ENCODE measurements around the gene CASD1. TPM values are rescaled to one million over a fixed set of nuclear protein-coding genes. Genes with fewer than 3 reads are reported as not detected.
A peak's percentile ranks its signal among the peaks of the same experiment; 100 is the strongest.

CASD1 gene
- total RNA-seq, 1 experiment from 2014 or later: 9.2 TPM

DNA sequence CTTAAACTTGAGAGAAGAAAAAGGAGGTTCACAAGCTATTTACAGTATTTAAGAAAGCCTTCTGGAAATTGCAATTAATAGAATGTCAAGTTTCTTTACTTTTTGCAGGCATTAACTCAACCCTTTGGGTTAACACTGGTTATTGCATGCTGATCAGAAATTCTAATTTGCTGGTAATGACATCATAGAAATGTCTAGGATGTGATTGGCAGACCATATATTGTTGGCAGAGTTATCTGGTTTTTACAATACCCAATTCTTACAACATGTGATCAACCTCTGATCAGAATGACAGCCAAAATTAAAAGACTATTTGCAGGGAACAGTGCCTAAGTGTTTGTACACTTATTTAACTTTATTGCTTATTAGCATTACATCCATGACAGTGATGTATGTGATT, 1.6 kb upstream of the CASD1 start:
- no peak overlapping the region for H3K4me3 Mint-ChIP-seq (ENCODE audit: low read depth, unreplicated experiment)

DNA sequence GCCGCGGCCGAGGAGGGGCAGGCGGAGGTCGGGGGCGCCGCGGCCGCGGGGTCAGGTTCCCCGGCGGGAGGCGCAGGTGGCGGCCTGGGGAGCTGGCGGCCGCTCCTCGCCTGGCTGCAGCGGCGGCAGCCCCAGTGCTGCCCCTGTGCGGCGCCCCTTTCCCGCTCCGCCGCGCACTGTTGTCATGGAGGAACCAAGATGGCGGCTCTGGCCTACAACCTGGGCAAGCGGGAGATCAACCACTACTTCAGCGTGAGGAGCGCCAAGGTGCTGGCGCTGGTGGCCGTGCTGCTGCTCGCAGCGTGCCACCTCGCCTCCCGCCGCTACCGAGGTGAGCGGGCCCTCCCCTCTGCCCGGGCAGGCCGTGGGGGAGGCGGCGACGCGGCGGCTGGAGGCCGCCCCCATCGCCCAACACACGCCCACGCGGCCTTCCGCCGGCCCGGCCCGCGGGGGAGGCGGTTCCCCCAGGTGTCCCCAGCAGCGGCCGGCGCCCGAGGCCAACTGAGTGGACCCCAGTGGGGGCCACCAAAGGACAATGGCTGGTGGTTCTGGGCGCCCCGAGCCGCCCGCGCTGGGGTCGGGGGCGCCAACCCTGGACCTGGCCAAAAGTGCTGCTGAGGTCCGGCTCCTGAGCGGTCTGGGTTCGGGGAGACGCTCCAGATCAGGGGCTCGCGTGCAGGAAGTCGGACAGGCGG, 425 bp downstream of the CASD1 start:
- BruUV-seq (replicated peaks): no TSS peak
- H3K9me3 Mint-ChIP-seq (ENCODE audit: low read depth, unreplicated experiment): no peaks in the 10 kb centered on the region
- H3K4me3 Mint-ChIP-seq (ENCODE audit: low read depth, unreplicated experiment): peak overlapping the region; percentile 81
- H3K27ac Mint-ChIP-seq (ENCODE audit: unreplicated experiment): peak overlapping the region; percentile 70
- intact Hi-C loops (cut with micrococcal nuclease; ENCODE audit: unreplicated experiment): loop anchor here (5.0 kb wide), 1 partner anchor 142 kb away; no protein-coding TSS in a partner anchor
- CTCF ChIA-PET: interaction anchor here (1.2 kb wide), 1 partner anchor 147 kb away, joined by 4 read pairs; no protein-coding TSS in a partner anchor
- no peaks in the 10 kb centered on the region for H3K27me3 Mint-ChIP-seq (ENCODE audit: unreplicated experiment)
- TF ChIP-seq, protein P1, sequence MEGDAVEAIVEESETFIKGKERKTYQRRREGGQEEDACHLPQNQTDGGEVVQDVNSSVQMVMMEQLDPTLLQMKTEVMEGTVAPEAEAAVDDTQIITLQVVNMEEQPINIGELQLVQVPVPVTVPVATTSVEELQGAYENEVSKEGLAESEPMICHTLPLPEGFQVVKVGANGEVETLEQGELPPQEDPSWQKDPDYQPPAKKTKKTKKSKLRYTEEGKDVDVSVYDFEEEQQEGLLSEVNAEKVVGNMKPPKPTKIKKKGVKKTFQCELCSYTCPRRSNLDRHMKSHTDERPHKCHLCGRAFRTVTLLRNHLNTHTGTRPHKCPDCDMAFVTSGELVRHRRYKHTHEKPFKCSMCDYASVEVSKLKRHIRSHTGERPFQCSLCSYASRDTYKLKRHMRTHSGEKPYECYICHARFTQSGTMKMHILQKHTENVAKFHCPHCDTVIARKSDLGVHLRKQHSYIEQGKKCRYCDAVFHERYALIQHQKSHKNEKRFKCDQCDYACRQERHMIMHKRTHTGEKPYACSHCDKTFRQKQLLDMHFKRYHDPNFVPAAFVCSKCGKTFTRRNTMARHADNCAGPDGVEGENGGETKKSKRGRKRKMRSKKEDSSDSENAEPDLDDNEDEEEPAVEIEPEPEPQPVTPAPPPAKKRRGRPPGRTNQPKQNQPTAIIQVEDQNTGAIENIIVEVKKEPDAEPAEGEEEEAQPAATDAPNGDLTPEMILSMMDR (IDR thresholded peaks at IDR 0.05; ENCODE audit: unreplicated experiment): no peak
- DNase-seq: peak; percentile 66
- H3K4me1 Mint-ChIP-seq (ENCODE audit: low read depth, unreplicated experiment): peaks cover 6% of the 10 kb centered on the region
- peaks cover 18% of the 10 kb centered on the region for H3K36me3 Mint-ChIP-seq (ENCODE audit: insufficient read depth, unreplicated experiment)

More for the DNA sequence above, 1.6 kb upstream of the CASD1 start:
- CTCF ChIA-PET: no interaction called here
- no peak for DNase-seq
- Mint-ChIP-seq H3K27ac (ENCODE audit: unreplicated experiment) (no peak overlapping the region), H3K27me3 (ENCODE audit: unreplicated experiment) (no peaks in the 10 kb centered on the region), H3K9me3 (ENCODE audit: low read depth, unreplicated experiment) (no peaks in the 10 kb centered on the region), H3K4me1 (ENCODE audit: low read depth, unreplicated experiment) (peaks cover 6% of the 10 kb centered on the region), H3K36me3 (ENCODE audit: insufficient read depth, unreplicated experiment) (peaks cover 18% of the 10 kb centered on the region)
- intact Hi-C loops (cut with micrococcal nuclease; ENCODE audit: unreplicated experiment): no loop called here
- BruUV-seq (replicated peaks): no TSS peak
- TF ChIP-seq, protein P1 (IDR thresholded peaks at IDR 0.05; ENCODE audit: unreplicated experiment): no peak

DNA sequence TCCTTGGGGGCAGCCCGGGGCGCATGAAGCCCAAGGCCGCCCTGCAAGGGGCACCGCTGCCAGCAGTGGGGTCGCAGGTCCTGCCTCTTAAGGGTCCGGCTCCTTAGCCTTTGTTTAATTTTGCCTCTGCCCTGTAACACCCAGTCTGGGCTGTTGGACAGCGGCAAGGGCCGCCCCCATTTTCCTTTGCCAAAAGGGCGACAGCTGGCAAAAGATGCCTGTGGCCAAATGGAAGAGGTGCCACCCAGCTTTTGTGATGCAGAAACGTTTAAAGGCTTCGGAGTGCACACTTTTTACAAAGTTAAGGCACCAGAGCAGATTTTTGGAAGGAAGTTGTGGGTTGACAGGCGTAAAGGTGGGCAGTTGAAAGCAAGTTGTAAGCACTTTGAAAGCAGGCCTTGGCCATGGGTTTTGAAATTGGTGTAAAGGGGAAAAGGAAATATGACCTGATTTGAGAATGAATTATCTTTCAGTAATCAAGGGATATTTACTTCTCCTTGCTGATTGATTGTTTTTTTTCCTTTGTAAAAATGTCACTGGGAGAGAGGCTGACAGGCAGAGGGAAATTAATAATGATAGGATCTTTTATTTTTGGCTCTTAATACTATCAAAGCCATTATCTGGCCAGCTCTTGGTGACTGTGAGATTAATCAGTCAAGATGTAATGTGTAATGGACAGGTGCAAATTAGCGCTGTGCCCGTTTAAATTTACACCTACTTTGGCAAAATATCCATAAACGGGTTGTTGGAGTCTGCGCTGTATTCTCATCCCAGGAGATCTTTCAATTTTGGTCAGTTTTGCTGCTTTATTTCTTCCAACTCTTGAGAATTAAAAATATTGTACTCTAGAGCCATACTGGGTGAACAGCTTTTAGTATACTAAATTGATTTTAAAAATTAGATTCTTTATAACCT, 1.2 kb downstream of the CASD1 start:
- peaks cover 6% of the 10 kb centered on the region for H3K4me1 Mint-ChIP-seq (ENCODE audit: low read depth, unreplicated experiment)
- BruUV-seq (replicated peaks): TSS peak; percentile 41
- TF ChIP-seq, protein P1 (IDR thresholded peaks at IDR 0.05; ENCODE audit: unreplicated experiment): no peak
- peaks cover 18% of the 10 kb centered on the region for H3K36me3 Mint-ChIP-seq (ENCODE audit: insufficient read depth, unreplicated experiment)
- intact Hi-C loops (cut with micrococcal nuclease; ENCODE audit: unreplicated experiment): loop anchor here (5.0 kb wide), 1 partner anchor 141 kb away; no protein-coding TSS in a partner anchor
- no peaks in the 10 kb centered on the region for H3K27me3 Mint-ChIP-seq (ENCODE audit: unreplicated experiment)
- CTCF ChIA-PET: interaction anchor here (1.2 kb wide), 1 partner anchor 146 kb away, joined by 4 read pairs; no protein-coding TSS in a partner anchor
- H3K9me3 Mint-ChIP-seq (ENCODE audit: low read depth, unreplicated experiment): no peaks in the 10 kb centered on the region
- peak; percentile 31 for DNase-seq
- H3K27ac Mint-ChIP-seq (ENCODE audit: unreplicated experiment): peak overlapping the region; percentile 70
- H3K4me3 Mint-ChIP-seq (ENCODE audit: low read depth, unreplicated experiment): peak overlapping the region; percentile 81

DNA sequence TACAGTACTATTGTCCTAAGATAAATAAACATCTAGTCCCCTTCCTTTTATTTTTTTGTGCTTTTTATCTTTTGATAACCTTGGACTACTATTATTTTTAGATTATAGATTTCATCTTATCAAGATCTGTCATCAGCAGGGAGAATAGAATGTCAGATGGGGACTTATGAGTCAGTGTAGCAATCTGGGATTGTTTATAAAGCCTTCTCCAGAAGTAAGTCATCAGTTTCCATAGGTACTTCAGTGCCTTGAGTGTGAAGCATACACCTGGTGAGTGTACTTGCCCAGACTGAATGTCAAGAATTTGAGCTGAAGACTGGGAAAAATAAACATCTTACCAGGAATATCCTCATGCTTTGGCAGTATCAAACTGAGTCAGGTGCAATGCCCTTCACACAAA, 2.1 kb downstream of the CASD1 start:
- H3K27me3 Mint-ChIP-seq (ENCODE audit: unreplicated experiment): no peaks in the 10 kb centered on the region
- H3K27ac Mint-ChIP-seq (ENCODE audit: unreplicated experiment): no peak overlapping the region
- DNase-seq: no peak
- TF ChIP-seq, protein P1 (IDR thresholded peaks at IDR 0.05; ENCODE audit: unreplicated experiment): no peak
- intact Hi-C loops (cut with micrococcal nuclease; ENCODE audit: unreplicated experiment): loop anchor here (5.0 kb wide), 1 partner anchor 141 kb away; no protein-coding TSS in a partner anchor
- H3K4me3 Mint-ChIP-seq (ENCODE audit: low read depth, unreplicated experiment): no peak overlapping the region
- peaks cover 6% of the 10 kb centered on the region for H3K4me1 Mint-ChIP-seq (ENCODE audit: low read depth, unreplicated experiment)
- no TSS peak for BruUV-seq (replicated peaks)
- CTCF ChIA-PET: no interaction called here
- H3K9me3 Mint-ChIP-seq (ENCODE audit: low read depth, unreplicated experiment): no peaks in the 10 kb centered on the region
- H3K36me3 Mint-ChIP-seq (ENCODE audit: insufficient read depth, unreplicated experiment): peaks cover 18% of the 10 kb centered on the region
